Erythroblast (primary cell): ENCODE data around the gene SNX25.

Source experiments
- GATA1 ChIP-seq: IDR thresholded peaks from 2 replicates; pipeline ENCODE4 v1.6.1; 2011; ENCODE audit warnings: low read depth, mild to moderate bottlenecking, control low read depth, low read length, moderate library complexity
- POLR2A ChIP-seq: IDR thresholded peaks from 2 replicates; pipeline ENCODE4 v1.6.1; 2011; ENCODE audit warnings: mild to moderate bottlenecking, low read length

DNA sequence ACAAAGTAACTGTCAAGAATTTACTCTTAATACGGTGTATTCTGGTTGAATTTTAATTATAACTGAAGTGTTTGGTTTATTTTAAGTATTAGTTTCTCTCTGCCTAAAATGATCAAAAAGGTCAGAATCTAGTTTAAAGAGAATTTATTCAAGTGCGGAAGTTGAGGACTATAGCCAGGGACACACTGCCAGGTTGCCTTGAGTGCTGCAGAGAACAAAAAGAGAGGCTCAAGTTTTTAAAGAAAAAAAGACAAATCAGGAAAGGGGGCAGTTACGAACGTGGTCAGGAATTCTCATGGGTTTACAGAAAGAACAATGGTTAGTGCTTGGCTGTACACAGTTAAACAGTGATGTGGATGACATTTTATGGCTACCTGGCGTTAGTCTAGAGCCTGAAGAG, 81.3 kb downstream of the SNX25 start:
- TF ChIP-seq POLR2A (no peak), GATA1 (no peak)
